Endometrial microvascular endothelial cells (primary cell): ENCODE measurements around the gene SFI1. TPM values are rescaled to one million over a fixed set of nuclear protein-coding genes. Genes with fewer than 3 reads are reported as not detected.

ENCODE experiments used
- in situ Hi-C: cut with HindIII; loops from 2 replicates; pipeline ENCODE4 v1.10.0; 2017; ENCODE audit warnings: low sequenced_read_pairs, low pct_unique_long_range_greater_than_20kb; ENCODE audit errors: inconsistent ontology term
- total RNA-seq: library from RNA; depleted of rRNA; stranded (reverse); fragments of >200 nt; gene quantifications from one replicate; pipeline ENCODE4 v1.2.3, GENCODE V29; 2015; ENCODE audit errors: inconsistent ontology term

SFI1 gene
- total RNA-seq, 1 donor from 2014 or later: 20.3 TPM

DNA sequence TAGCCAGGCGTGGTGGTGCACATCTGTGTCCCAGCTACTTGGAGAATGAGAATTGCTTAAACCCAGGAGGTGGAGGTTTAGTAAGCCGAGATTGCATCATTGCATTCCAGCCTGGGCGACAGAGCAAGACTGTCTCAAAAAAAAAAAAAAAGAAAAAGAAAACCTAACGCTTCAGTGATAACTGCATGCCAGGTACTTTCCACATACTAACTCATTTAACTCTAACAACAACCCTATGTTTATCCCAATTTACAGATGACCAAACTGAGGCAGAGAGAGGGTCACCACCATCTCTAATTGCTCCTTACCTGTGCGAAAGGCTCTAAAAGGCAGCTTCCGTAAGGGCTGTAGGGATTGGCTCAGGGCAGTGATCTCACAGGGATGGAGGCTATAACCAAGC lies 154.1 kb downstream of the SFI1 start:
- in situ Hi-C loops: loop anchor here (25.0 kb wide), 1 partner anchor 312 kb away; no protein-coding TSS in a partner anchor

DNA sequence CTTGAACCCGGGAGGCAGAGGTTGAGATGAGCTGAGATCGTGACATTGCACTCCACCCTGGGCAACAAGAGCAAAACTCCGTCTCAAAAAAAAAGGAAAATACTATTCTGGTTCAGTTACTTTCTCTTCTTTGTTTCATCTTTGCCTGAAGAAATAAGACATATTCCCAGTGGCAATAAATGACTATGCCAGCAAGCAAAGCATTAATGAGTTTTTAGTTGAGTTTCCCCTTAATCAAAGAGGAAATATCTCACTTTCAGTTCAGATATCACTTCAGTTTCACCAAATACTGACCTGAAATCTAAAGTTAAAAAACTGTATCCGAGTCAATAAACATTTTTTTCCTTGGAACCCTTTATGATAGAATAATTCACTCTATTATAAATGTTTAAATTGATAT lies 155.3 kb downstream of the SFI1 start:
- in situ Hi-C loops: loop anchor here (25.0 kb wide), 1 partner anchor 311 kb away; no protein-coding TSS in a partner anchor

DNA sequence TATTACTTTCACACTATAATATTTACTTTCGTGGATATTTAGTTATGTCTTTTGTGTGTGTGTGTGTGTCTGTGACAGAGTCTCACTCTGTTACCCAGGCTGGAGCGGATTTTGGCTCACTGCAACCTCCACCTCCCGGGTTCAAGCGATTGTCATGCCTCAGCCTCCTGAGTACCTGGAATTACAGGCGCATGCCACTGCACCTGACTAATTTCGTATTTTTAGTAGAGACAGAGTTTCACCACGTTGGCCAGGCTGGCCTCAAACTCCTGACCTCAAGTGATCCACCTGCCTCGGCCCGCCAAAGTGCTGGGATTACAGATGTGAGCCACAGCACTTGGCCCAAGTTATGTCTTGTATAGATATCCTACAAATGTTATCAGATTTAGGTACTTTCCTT lies 155.8 kb downstream of the SFI1 start:
- in situ Hi-C loops: loop anchor here (25.0 kb wide), 1 partner anchor 310 kb away; no protein-coding TSS in a partner anchor

DNA sequence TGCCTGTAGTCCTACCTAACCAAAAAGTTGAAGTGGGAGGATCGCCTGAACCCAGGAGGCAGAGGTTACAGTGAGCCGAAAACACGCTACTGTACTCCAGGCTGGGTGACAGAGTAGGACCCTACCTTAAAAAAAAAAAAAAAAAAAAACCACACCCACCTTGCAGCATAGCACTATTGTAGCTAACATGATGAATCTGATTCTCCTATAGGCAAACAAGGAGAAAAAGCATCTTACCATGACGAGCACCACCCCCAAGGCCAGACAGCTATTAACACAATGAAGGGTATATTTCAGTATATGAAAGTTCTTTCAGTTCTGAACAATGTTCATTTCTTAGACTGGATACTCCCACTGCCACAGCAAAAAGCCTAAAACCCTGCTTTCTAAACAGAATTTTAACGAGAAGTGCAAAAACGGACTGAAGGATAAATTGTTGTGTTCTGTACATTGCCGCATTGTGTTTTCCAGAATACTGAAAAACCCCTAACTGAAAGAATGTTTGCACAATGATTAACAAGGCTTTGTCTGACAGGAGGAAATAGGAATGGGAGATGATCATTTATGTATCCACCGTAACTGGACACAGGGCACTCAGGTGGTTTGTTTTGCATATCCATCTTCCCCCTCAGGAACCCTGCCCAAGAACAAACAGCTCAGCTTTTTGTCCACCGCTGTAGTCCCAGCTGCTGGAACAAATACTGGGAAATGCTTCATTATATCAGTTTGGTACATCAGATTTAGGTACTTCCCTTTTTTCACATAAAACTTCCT lies 156.8 kb downstream of the SFI1 start:
- in situ Hi-C loops: loop anchor here (25.0 kb wide), 1 partner anchor 309 kb away; no protein-coding TSS in a partner anchor

DNA sequence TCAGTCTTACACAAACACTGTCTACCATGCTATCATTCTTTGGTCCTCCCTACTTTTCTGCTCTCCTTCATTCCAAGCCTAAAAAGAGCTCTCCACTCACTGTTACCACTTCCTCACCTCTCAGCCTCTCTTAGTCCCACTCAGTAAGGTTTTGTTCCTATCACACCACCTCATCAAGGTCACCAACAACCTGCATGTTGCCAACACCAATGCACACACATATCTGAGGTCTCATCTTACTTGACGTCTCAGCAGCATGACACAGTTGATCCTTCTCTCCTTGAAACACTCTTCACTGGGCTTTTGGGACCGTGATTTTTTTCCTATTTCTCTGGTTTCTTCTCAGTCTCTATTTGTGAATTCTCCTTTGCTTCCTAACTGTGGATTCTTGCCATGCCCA lies 157.6 kb downstream of the SFI1 start:
- in situ Hi-C loops: loop anchor here (25.0 kb wide), 1 partner anchor 308 kb away; no protein-coding TSS in a partner anchor

DNA sequence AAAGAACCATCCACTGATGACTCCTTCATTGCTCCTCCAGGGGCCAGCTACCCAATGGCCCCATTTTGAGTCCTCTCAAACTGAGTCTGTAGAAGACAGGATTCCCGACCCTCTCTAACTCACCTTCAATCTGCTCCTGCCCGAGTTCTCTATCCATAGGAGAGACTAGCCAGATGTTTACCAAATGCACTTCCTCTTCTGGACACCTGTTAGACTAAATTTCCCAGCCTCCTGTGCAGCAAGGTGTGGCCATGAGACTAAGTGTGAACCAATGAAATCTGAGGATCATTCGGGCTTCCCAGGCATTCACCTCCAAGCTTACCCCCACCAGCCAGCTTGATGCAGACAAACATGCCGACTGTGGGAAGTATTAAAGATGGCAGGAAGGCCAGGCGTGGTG lies 158.1 kb downstream of the SFI1 start:
- in situ Hi-C loops: loop anchor here (25.0 kb wide), 1 partner anchor 308 kb away; no protein-coding TSS in a partner anchor

DNA sequence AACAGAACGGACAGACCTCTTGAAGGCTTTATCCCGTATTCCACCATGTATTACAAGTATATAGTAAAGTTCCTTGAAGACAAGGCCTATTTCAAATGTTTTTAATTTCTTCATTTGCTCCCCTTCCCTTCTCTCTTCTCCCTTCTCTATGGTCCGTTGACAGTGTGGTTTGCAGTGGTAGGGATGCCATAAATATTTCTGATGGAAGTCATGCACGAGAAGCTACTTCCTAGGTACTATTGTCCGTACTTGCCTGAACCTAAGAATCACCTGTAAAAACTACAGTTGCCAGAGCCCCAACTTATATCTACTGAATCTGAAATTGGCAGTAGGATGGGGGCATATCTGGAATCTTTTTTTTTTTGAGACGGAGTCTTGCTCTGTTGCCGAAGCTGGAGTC lies 162.9 kb downstream of the SFI1 start:
- in situ Hi-C loops: loop anchor here (25.0 kb wide), 1 partner anchor 303 kb away; no protein-coding TSS in a partner anchor

DNA sequence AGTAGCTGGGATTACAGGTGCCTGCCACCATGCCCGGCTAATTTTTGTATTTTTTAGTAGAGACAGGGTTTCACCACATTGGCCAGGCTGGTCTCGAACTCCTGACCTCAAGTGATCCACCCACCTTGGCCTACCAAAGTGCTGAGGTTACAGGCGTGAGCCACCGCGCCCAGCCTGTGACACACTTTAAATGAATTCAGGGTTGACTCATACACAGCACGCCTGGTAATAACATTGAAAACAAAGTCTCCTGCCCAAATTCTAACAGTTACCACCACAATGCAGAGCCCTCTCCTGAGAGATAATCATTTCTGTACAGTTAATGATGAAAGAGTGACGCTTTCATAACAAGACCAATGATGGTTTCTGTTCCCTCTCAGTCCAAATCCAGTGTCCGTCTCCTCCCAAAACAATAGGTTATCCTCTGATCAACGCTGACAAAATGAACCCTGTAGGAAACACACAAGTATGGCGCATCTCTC lies 164.6 kb downstream of the SFI1 start:
- in situ Hi-C loops: loop anchor here (25.0 kb wide), 1 partner anchor 301 kb away; no protein-coding TSS in a partner anchor

DNA sequence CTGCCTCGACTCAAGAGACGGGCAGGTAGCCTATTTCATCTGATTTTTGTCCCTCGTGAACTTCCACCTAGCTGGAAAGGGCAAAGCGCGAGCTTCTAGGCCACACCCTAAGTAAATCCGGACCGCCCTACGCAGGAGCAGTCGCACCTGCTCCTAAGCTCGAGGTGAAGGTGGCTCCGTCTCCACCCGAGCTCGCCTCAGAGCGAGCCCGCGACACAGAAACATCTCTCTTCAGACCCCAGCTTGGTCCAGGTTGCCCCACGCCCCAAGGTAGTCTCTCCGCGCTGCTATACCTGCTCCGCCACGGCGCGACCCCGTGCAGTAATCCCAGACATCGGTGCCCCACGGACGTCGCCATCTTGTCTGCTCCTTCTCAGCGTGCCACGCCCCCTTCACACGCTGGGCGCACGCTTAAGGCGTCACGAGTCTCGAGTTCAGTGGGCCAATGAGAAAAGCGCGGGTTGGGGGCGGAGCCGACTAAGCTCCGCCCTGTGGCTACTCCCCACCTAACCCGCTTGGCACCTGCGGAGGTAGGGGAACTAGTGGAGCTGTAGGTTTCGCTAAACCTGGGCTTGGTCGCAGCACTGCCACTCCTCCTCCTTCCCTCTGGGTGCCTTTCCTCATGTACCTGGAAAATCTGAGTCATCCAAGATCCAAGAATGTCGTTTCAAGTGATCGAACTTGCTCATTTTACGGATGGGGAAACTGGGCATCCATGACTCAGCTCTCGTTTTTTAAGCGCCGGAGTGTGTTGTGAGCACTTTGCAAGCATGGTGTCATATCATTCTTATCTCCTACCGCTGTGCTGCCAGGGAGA lies 165.7 kb downstream of the SFI1 start, which contains the start of gene PISD:
Gene PISD, minus strand, starts transcription at position 365 of the 817 bp plus-strand sequence. Its CDS starts 7 bp downstream, at position 358.
- in situ Hi-C loops: loop anchor here (25.0 kb wide), 1 partner anchor 300 kb away; no protein-coding TSS in a partner anchor

DNA sequence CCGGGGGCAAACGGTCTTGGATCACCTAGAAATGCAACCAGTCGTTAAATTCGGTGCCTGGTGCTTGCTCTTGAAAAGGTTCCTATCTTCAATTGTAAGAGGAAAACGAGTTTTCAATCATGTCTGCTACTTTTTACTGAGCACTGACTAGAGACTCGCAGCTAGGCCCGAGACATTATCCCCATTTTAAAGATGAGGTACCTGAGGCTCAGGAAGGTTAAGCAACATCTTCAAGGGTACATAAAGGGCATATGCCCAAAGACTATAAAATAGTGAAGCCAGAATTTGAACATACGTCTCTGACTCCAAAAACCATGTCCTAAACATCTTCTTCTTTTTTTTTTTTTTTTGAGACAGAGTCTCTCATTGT lies 166.3 kb downstream of the SFI1 start:
- in situ Hi-C loops: loop anchor here (25.0 kb wide), 1 partner anchor 300 kb away; no protein-coding TSS in a partner anchor

Other genes starting within 250 kb of the SFI1 start
- 11.3 TPM for gene PIK3IP1, start 204.0 kb upstream of the SFI1 start, total RNA-seq
- gene PATZ1, start 150.2 kb upstream of the SFI1 start, total RNA-seq: 21.3 TPM
- gene DRG1, start 96.9 kb upstream of the SFI1 start, total RNA-seq: 77.0 TPM
- gene EIF4ENIF1, start 6.7 kb upstream of the SFI1 start, total RNA-seq: 8.6 TPM
- 84.6 TPM for gene PISD, start 165.7 kb downstream of the SFI1 start, total RNA-seq